Fibroblast of skin of left biceps (primary cell): ENCODE data around the gene UQCRC1.

ENCODE experiments used
- DNase-seq, 2 experiments: peaks; one replicate each; pipeline ENCODE4 v3.0.0-alpha.2; 2013; ENCODE audit warnings: low read depth in 2 of 2

UQCRC1 gene

GRCh38 chr3:48609088-48610005 is at the start of gene UQCRC1:
TSS of gene UQCRC1 (minus strand) at chr3:48609646. CDS start at chr3:48609620, 26 bp downstream.
- peak; percentile 67 to 69 for DNase-seq

DNA sequence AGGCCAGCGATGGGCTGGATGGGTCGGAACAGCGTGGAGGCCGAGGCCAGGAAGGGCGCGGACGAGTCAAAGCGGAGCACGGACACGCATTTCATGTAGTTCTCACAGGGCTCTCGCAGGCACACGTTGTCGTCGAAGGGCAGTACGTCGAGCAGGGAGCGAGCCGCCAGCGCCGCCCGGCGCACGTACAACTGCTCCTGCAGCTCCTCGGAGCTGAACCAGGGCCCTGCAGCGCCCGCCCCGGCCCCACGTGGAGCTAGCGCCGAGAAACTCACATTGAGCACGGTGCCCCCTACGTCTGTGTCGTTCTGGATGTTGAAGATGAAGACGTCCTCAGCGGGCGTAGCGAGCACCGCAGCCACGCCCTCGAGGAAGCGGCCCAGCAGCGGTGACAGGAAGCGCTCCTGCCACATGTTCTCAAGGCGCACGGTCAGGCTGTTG is 47.4 kb upstream of the UQCRC1 start:
- no peak for DNase-seq

DNA sequence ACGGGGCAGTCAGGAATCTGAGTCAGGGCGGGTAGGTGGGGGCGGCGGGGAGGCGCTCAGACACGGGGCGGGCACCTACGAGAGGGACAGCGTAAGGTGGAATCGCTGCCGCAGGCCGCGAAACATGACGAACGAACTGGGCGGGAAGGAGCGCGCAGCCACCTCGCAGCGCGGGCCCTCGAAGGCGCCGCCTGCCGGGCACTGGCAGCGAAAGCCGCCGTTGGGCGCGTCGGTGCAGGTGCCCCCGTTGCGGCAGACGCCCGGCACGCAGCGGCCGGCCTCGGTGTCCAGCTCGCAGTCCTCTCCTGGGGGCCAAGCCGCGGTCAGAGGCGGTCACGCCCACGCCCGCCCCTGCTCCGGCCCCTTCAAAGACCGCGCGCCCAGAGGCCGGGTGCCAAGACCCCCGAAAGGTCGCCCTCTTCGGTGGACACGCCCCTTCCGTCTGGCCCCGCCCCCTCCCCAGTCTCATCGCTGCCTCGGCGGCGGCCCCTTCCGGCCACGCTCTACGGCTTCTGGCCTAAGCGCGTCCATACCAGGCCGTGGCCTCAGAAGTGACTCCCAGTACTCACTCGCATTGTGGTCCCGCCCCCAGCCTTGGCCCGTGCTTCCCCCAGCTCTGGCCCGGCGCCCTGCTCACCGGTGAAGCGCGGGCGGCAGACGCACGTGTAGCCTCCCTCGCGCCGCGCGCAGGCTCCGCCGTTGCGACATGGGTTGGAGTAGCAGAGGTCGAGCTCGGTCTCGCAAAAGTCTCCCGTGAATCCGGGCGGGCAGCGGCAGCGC is 46.8 kb upstream of the UQCRC1 start:
- no peak for DNase-seq

GRCh38 chr3:48655606-48656005 is 46.2 kb upstream of the UQCRC1 start:
- DNase-seq = no peak

DNA sequence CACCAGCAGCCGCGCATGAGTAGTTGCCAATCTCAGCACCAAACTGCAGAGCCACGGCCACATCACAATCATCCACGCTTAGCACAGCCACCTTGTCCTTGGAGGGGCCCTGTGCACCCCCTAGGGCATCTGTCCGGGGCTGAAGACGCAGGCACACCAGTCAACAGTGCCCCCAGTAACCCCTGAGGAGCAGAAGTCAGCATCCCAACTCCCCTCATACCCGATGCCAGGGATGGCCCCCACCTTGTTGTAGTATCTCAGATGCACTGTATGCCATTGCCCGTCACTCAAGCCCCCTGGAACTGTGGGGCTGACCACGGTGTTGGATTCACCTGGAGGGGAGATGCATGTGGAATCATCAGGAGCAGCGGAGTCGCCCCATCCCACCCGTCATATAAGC is 45.6 kb upstream of the UQCRC1 start:
- DNase-seq = no peak

DNA sequence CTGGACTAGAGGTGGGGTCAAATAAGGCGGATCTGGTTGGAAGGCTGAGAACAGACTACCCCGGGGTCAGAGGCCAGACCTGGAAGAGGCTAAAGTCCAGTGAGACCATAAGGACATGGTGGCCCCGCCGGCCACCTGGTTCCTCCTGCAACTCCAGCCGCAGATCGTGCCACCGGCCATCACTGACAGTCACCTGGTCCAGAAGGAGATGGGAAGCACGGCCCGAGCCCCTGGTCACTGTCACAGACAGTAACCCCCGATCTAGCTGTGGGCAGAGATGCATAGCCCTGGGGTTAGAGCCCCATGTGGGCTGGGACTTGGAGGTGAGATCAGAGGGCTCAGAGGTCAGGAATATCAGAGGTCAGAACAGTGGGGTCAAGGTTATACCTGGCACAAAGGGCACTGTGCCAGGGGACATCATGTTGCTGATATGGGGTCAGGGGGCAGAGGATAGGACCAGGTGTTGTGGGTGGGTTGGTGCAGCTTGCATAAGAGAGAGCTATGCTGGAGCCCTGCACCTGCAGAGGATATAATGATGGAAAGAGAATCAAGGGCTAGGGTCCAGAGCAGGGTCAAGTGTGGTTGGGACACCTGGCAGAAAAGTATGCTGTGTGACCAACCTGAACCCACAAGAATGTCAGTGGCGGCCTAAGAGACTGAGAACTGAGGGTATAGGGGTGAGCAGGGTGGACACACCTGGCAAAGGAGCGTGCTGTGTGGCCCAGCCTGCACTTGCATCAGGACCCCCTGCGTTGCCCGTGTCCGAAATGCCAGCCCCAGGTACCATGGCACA is 43.7 kb upstream of the UQCRC1 start:
- DNase-seq = no peak

DNA sequence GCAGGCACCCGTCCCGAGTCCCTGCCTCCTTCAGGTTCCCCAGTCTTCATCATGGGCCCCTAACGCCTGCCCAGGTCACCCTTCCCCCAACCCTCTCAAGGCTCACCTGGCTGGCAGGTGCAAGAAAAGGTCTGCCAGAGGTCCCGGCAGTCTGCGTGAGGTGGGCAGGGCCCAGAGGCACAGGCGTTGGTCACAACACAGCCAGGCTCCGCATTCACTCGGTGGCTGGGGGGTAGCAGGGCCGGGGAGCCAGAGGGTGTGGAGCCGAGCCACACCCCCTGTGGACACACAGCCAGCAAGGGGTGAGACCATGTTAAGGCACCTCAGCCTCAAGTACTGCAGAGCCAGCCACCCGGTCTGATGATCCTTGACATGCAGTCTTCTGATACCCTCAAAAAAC is 42.3 kb upstream of the UQCRC1 start:
- DNase-seq = no peak

DNA sequence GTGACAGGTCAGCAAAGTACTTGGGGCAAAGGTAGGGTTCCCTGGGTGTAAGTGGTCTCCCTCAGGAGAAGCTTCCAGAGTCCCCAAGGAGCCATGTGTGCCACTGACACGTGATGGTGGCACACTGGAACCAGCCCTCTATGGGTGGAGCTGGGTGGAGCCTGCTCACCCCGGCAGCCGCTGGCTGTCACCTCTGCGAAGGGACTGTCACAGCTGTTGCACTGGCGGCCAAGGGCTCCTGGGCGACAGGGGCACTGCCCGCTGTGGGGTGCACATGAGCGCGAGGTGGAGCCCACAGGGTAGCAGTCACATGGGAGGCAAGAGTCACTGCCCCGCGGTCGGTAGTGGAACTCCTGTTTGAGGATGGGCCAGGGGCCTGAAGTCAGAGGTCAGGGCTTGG is 41.3 kb upstream of the UQCRC1 start:
- DNase-seq = no peak

GRCh38 chr3:48648188-48648850 is 38.9 kb upstream of the UQCRC1 start:
- no peak for DNase-seq

DNA sequence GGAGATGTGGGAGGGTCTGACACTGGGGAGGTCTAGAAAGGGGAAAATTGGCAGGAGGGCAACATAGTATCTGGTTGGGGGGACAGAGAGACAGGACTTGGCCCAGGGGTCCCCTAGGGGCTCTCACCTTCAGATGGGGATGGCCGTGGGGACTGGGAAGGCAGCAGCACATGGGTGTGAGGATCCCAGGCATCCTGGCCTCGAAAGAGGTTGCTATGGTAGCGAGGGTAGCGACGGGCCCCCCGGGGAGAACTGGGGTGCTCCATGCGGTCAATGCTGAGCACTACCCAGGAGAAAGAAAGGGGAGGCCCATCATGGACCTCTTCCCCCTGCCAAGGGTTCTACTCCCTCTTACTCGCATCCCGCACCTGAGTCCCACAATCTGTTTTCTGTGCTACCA is 38.3 kb upstream of the UQCRC1 start:
- no peak for DNase-seq

- DNase-seq = no peak
These were observed 35.7 kb upstream of the UQCRC1 start for GRCh38 chr3:48644898-48645760.

GRCh38 chr3:48642605-48643004 is 33.2 kb upstream of the UQCRC1 start:
- DNase-seq = no peak

DNA sequence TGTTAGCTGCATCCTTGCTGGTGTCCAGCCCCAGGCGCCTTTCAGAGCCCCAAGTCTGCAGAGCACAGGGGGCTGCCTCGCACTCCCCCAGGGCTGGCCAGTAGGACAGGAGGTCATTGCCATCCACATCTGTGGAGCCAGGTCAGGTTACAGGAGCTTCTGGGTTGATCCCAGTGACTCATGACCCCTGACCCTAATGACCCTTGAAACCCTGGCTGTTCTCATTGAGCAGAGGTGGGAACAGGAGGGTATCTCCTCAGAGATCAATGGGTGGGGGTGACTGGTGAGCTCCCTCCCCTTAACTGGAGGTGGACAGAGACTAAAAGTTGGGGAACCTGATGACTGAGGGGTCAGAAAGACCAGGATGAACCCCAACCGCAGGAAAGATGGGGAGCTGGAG is 31.9 kb upstream of the UQCRC1 start:
- no peak for DNase-seq

GRCh38 chr3:48639944-48640606 is 30.6 kb upstream of the UQCRC1 start:
- DNase-seq = no peak

- DNase-seq = no peak
These were observed 27.9 kb upstream of the UQCRC1 start for GRCh38 chr3:48637305-48637704.

- DNase-seq = no peak
These were observed 26.8 kb upstream of the UQCRC1 start for GRCh38 chr3:48636149-48636655.

GRCh38 chr3:48635222-48636021 is 26.0 kb upstream of the UQCRC1 start, which contains the start of gene SLC26A6:
TSS of gene SLC26A6 (minus strand) at chr3:48635461. CDS start at chr3:48635393, 68 bp downstream.
- peak; percentile 76 to 83 for DNase-seq

DNA sequence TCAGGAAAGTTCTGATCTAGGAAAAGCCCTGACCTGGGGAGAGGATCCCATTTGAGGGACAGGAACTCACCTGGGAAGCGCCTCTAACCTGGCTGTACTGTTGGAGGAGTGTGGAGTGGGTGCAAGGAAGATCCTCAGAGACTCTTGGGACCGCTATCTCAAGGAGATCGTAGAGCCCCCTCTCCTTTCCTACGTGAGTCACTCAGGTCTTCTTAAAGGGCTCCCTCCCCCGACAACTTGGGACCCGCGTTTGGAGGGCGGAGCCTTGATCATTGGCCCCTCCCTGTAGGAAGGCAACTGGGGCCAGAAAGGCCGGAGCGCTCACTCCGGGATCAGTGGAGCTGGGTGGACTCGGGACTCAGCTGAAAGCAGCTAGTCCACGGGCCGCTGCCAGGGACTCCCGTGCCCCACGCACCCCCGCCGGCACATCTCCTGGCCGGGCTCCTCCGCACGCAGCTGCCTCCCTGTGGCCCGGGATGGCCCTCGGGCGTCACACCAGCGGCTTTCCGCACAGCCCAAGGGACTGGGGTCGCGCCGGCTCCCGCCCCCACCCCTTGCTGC is 25.3 kb upstream of the UQCRC1 start:
- DNase-seq = no peak
